Mesenchymal stem cell (in vitro differentiated cells and primary cell): ENCODE data around the gene KIF20B.
A peak's percentile ranks its signal among the peaks of the same experiment; 100 is the strongest.
"Not testable (repeated sequence)": the region's sequence is repeated elsewhere in the genome, so short reads cannot be mapped to it uniquely, and the experiment has no call there.

Source experiments
- DNase-seq: peaks from one replicate; pipeline ENCODE4 v3.0.0-alpha.2; 2013
- H2AFZ ChIP-seq: one replicate; pipeline ENCODE4 v1.6.1; 2013; ENCODE audit warnings: low read depth, mild to moderate bottlenecking, control low read depth, inconsistent platforms, low read length, moderate library complexity
- H2AK5ac ChIP-seq: 2 replicates; pipeline ENCODE4 v1.6.1; 2013; ENCODE audit warnings: low read length, moderate library complexity, mild to moderate bottlenecking, inconsistent platforms; ENCODE audit not compliant: severe bottlenecking
- H2BK120ac ChIP-seq: one replicate; pipeline ENCODE4 v1.6.1; 2013; ENCODE audit warnings: low read depth, mild to moderate bottlenecking, inconsistent platforms, low read length, moderate library complexity
- H2BK12ac ChIP-seq, 2 experiments: one replicate each; pipeline ENCODE4 v1.6.1; 2013; ENCODE audit warnings: inconsistent platforms in 2 of 2, low read length in 2 of 2, mild to moderate bottlenecking in 2 of 2, moderate library complexity in 2 of 2, control low read depth in 1 of 2
- H2BK15ac ChIP-seq: one replicate; pipeline ENCODE4 v1.6.1; 2013; ENCODE audit warnings: mild to moderate bottlenecking, low read depth, inconsistent platforms; ENCODE audit not compliant: poor library complexity, severe bottlenecking
- H2BK5ac ChIP-seq: 2 replicates; pipeline ENCODE4 v1.6.1; 2013; ENCODE audit warnings: low read depth, mild to moderate bottlenecking, low read length, control low read depth, inconsistent platforms; ENCODE audit not compliant: poor library complexity, severe bottlenecking
- H3K14ac ChIP-seq, 2 experiments: one replicate each; pipeline ENCODE4 v1.6.1; 2013; ENCODE audit warnings: inconsistent platforms in 2 of 2, low read length in 2 of 2, control low read depth in 1 of 2, mild to moderate bottlenecking in 1 of 2, moderate library complexity in 1 of 2
- H3K18ac ChIP-seq, 2 experiments: one replicate each; pipeline ENCODE4 v1.6.1; 2013; ENCODE audit warnings: inconsistent platforms in 2 of 2, low read length in 2 of 2, control low read depth in 1 of 2, low read depth in 1 of 2, mild to moderate bottlenecking in 1 of 2
- H3K23ac ChIP-seq, 2 experiments: one replicate each; pipeline ENCODE4 v1.6.1; 2013; ENCODE audit warnings: inconsistent platforms in 2 of 2, low read length in 2 of 2, mild to moderate bottlenecking in 2 of 2, moderate library complexity in 2 of 2, control low read depth in 1 of 2
- H3K27ac ChIP-seq: 2 replicates; pipeline ENCODE4 v1.5.1; 2013; ENCODE audit warnings: mild to moderate bottlenecking, moderate library complexity, low read length, control low read depth, inconsistent platforms; ENCODE audit not compliant: poor library complexity, severe bottlenecking
- H3K27me3 ChIP-seq, 2 experiments: 2 replicates each; pipeline versions ENCODE4 v1.6.1 to v1.7.0; 2013; ENCODE audit warnings: low read length in 2 of 2, mild to moderate bottlenecking in 2 of 2, moderate library complexity in 2 of 2, control low read depth in 1 of 2, inconsistent platforms in 1 of 2; ENCODE audit not compliant: control insufficient read depth in 1 of 2, insufficient read depth in 1 of 2
- H3K36me3 ChIP-seq, 2 experiments: 2 replicates each; pipeline versions ENCODE4 v1.6.1 to v1.7.0; 2013; ENCODE audit warnings: low read length in 2 of 2, control low read depth in 1 of 2, inconsistent platforms in 1 of 2, low read depth in 1 of 2, mild to moderate bottlenecking in 1 of 2; ENCODE audit not compliant: insufficient read depth in 2 of 2, control insufficient read depth in 1 of 2
- H3K4ac ChIP-seq, 2 experiments: one replicate each; pipeline ENCODE4 v1.6.1; 2013; ENCODE audit warnings: inconsistent platforms in 2 of 2, low read length in 2 of 2, mild to moderate bottlenecking in 2 of 2, moderate library complexity in 2 of 2, control low read depth in 1 of 2, low read depth in 1 of 2
- H3K4me1 ChIP-seq: 2 replicates; pipeline ENCODE4 v1.6.1; 2013; ENCODE audit warnings: low read depth, low read length, control low read depth; ENCODE audit not compliant: control insufficient read depth, insufficient read depth
- H3K4me2 ChIP-seq: 2 replicates; pipeline ENCODE4 v1.6.1; 2013; ENCODE audit warnings: low read length, mild to moderate bottlenecking, inconsistent platforms; ENCODE audit not compliant: poor library complexity, severe bottlenecking
- H3K4me3 ChIP-seq, 2 experiments: 2 replicates each; pipeline versions ENCODE4 v1.5.1 to v1.7.0; 2013; ENCODE audit warnings: low read length in 2 of 2, mild to moderate bottlenecking in 2 of 2, control low read depth in 1 of 2, low read depth in 1 of 2; ENCODE audit not compliant: insufficient read depth in 1 of 2
- H3K79me1 ChIP-seq: replicated peaks from 2 replicates; pipeline ENCODE4 v1.6.1; 2013; ENCODE audit warnings: mild to moderate bottlenecking, control low read depth, low read length, inconsistent platforms; ENCODE audit not compliant: poor library complexity, severe bottlenecking
- H3K9ac ChIP-seq: 2 replicates; pipeline ENCODE4 v1.7.0; 2013; ENCODE audit warnings: mild to moderate bottlenecking, low read length, moderate library complexity
- H3K9me3 ChIP-seq: 2 replicates; pipeline ENCODE4 v1.7.0; 2013; ENCODE audit warnings: mild to moderate bottlenecking, low read length; ENCODE audit not compliant: control insufficient read depth
- H4K8ac ChIP-seq: one replicate; pipeline ENCODE4 v1.6.1; 2013; ENCODE audit warnings: inconsistent platforms, mild to moderate bottlenecking, low read length, moderate library complexity
- H4K91ac ChIP-seq: one replicate; pipeline ENCODE4 v1.6.1; 2013; ENCODE audit warnings: mild to moderate bottlenecking, low read length, inconsistent platforms
- WGBS: methylation state at CpG from one replicate; pipeline ENCODE4 v1.1.7; 2013; ENCODE audit warnings: mixed read lengths; 5-methylcytosine and 5-hydroxymethylcytosine counted together

The KIF20B gene

DNA sequence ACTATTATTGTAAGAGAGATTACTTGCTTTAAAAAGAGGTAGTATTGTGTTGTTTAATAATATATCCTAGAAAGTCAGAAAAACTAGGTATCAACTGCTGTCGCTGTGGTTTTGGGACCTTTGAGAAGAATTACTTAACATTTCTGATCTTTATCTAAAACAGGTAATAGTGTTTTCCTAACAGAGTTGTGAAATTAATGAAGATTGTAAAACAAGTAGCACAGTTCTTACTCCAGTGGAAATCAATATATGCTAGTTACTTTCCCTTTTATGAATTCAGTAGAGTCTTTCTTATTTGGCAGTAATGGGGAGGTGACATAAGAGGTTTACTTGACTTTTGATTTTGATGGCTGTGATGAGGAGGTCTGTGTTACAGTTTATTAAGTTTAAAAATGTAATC lies 58.1 kb downstream of the KIF20B start:
- DNase-seq: no peak
- Histone ChIP-seq H3K14ac (no peak overlapping the region), H3K27ac (no peak overlapping the region), H3K27me3 (no peaks in the 10 kb centered on the region), H3K18ac (no peak overlapping the region), H2BK120ac (no peak overlapping the region), H2AK5ac (no peak overlapping the region), H2AFZ (no peak overlapping the region), H3K36me3 (peaks cover 0 to 21% of the 10 kb centered on the region in 2 experiments), H4K91ac (no peak overlapping the region), H2BK15ac (no peak overlapping the region), H2BK5ac (no peak overlapping the region), H3K4me1 (no peaks in the 10 kb centered on the region), H2BK12ac (no peak overlapping the region), H3K4me2 (no peak overlapping the region), H3K9me3 (peaks cover 2% of the 10 kb centered on the region), H3K79me1 (peaks cover 3% of the 10 kb centered on the region), H3K4ac (no peak overlapping the region), H4K8ac (no peak overlapping the region), H3K4me3 (no peak overlapping the region), H3K9ac (no peak overlapping the region), H3K23ac (no peak overlapping the region)
- 100% methylated on average over 1 of the region's 1 CpG for WGBS

DNA sequence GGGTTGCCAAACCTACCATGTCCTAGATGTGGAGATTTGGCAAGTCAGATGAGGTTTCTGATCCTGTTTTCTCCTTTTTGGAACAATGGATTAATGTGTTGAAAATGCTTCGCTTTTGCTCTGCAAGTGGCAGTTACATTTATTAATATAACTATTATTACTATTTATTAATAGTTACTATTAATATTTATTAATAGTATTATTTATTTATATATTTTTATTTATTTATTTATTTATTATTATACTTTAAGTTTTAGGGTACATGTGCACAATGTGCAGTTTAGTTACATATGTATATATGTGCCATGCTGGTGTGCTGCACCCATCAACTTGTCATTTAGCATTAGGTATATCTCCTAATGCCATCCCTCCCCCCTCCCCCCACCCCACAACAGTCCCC lies 62.3 kb downstream of the KIF20B start:
- not testable (repeated sequence) for H3K18ac ChIP-seq, H2BK5ac ChIP-seq, H3K27ac ChIP-seq

DNA sequence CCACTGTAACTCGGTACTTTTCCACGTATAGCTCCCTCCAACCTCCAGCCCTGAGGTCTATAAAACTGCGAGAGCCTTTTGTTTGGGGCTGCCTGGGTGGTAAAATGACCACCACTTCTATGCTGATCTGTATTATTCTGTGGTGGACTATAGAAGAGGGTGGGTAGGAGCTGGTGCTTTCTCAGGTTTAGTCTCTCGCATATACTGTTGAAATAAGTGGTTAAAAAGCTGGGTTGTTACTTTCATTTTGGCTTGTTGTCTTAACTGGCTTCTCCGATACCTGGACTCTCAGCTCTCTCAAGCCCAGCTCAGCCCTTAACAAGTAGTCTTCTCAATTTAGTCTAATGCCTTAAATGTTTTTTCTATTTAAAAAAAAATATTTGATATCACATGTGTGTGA lies 70.3 kb downstream of the KIF20B start:
- no peak overlapping the region for H3K4me2 ChIP-seq
- DNase-seq: no peak
- no peak overlapping the region for H3K27ac ChIP-seq
- no peak overlapping the region for H3K23ac ChIP-seq
- no peak overlapping the region for H4K91ac ChIP-seq
- 100% methylated on average over 2 of the region's 5 CpGs for WGBS
- no peak overlapping the region for H3K14ac ChIP-seq
- peaks cover 0 to 28% of the 10 kb centered on the region in 2 experiments for H3K36me3 ChIP-seq
- H3K4me1 ChIP-seq: no peaks in the 10 kb centered on the region
- H2BK15ac ChIP-seq: no peak overlapping the region
- no peaks in the 10 kb centered on the region for H3K9me3 ChIP-seq
- no peak overlapping the region for H3K4ac ChIP-seq
- H3K79me1 ChIP-seq: peaks cover 3% of the 10 kb centered on the region
- H3K9ac ChIP-seq: no peak overlapping the region
- no peak overlapping the region for H2BK5ac ChIP-seq
- peak overlapping the region; percentile 64 for H4K8ac ChIP-seq
- H2AK5ac ChIP-seq: no peak overlapping the region
- H2BK12ac ChIP-seq: no peak overlapping the region
- H2BK120ac ChIP-seq: no peak overlapping the region
- H2AFZ ChIP-seq: no peak overlapping the region
- no peak overlapping the region for H3K18ac ChIP-seq
- H3K27me3 ChIP-seq: no peaks in the 10 kb centered on the region
- H3K4me3 ChIP-seq: no peak overlapping the region

More for the DNA sequence above, 62.3 kb downstream of the KIF20B start:
- H4K8ac ChIP-seq, H3K27me3 ChIP-seq, H3K79me1 ChIP-seq, H3K9me3 ChIP-seq, H2AFZ ChIP-seq, H3K4me2 ChIP-seq, H3K4me1 ChIP-seq, H2BK15ac ChIP-seq, DNase-seq, H3K14ac ChIP-seq, H2BK12ac ChIP-seq, H3K4me3 ChIP-seq, H2BK120ac ChIP-seq, H3K4ac ChIP-seq, H3K23ac ChIP-seq, H3K9ac ChIP-seq, H2AK5ac ChIP-seq, H4K91ac ChIP-seq: not testable (repeated sequence)
- H3K36me3 ChIP-seq: peaks cover 0 to 27% of the 10 kb centered on the region in 2 experiments
- no CpG with 5 or more reads among the region's 1 CpG for WGBS

DNA sequence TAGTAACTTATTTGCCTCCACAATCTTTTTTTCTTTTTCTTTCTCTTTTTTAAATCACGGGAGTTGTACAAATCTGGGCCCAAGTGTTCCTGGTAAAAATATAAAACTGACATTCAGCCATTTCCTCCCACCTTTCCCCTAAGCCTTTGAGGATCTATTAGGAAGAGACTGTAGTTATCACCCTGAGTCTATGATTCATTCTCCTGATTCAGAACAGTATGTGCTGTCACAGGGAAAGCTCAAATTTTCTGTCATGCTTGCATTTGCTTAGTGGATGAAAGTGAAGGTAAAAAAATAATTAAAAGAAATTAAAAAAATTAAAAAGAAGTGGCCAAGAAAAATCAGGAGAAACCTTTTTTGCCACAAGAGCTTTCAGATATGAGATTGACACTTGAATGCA lies 71.7 kb downstream of the KIF20B start:
- no peaks in the 10 kb centered on the region for H3K27me3 ChIP-seq
- no peak overlapping the region for H2BK12ac ChIP-seq

More for the DNA sequence above, 71.7 kb downstream of the KIF20B start:
- peaks cover 0 to 28% of the 10 kb centered on the region in 2 experiments for H3K36me3 ChIP-seq
- no peak overlapping the region for H3K4me2 ChIP-seq
- no peak overlapping the region for H3K9ac ChIP-seq
- DNase-seq: no peak
- no peaks in the 10 kb centered on the region for H3K4me1 ChIP-seq
- H4K8ac ChIP-seq: no peak overlapping the region
- H3K27ac ChIP-seq: no peak overlapping the region
- peaks cover 3% of the 10 kb centered on the region for H3K79me1 ChIP-seq
- no peak overlapping the region for H3K18ac ChIP-seq
- H3K23ac ChIP-seq: no peak overlapping the region
- H2AFZ ChIP-seq: no peak overlapping the region
- no peak overlapping the region for H2AK5ac ChIP-seq
- H2BK5ac ChIP-seq: no peak overlapping the region
- 80% methylated on average over 1 of the region's 1 CpG for WGBS
- H3K9me3 ChIP-seq: no peaks in the 10 kb centered on the region
- H3K4ac ChIP-seq: no peak overlapping the region
- no peak overlapping the region for H3K14ac ChIP-seq
- no peak overlapping the region for H3K4me3 ChIP-seq
- H4K91ac ChIP-seq: no peak overlapping the region
- H2BK120ac ChIP-seq: no peak overlapping the region
- no peak overlapping the region for H2BK15ac ChIP-seq
